ENCODE data around the gene CYP1A2. TPM values are rescaled to one million over a fixed set of nuclear protein-coding genes. Genes with fewer than 3 reads are reported as not detected.

The CYP1A2 gene
- total and polyA plus RNA-seq, 2 donors (not counting 1 experiment from before 2014, with no cell fraction given), result not detected

- no peak for TF ChIP-seq CTCF (IDR thresholded peaks at IDR 0.05)
- TF ChIP-seq EZH2 (IDR thresholded peaks at IDR 0.05; ENCODE audit: borderline replicate concordance, insufficient read depth, low read depth, low read length, poor library complexity, severe bottlenecking), result no peak
- H3K4me1 ChIP-seq (ENCODE audit: control insufficient read depth in 2 of 2, insufficient read depth in 2 of 2, low read length in 2 of 2), result no peaks in the 10 kb centered on the region
- no peaks in the 10 kb centered on the region for H3K9me3 ChIP-seq (ENCODE audit: control extremely low read depth in 1 of 3, control insufficient read depth in 2 of 3, insufficient read depth in 1 of 3, low read length in 2 of 3)
- CTCF ChIA-PET, result interaction anchor here (1.2 kb wide), 1 partner anchor 10 kb away, joined by 3 read pairs; no protein-coding TSS in a partner anchor
- Mint-ChIP-seq H3K9me3 (ENCODE audit: insufficient read depth) (no peaks in the 10 kb centered on the region), H3K27ac (no peak overlapping the region), H3K4me3 (no peak overlapping the region), H3K4me1 (no peaks in the 10 kb centered on the region), H3K27me3 (peaks cover 16% of the 10 kb centered on the region)
- intact Hi-C loops (cut with micrococcal nuclease), result no loop called here
- POLR2A ChIA-PET, result no interaction called here
- no peak overlapping the region for H3K4me3 ChIP-seq (ENCODE audit: control extremely low read depth in 1 of 5, extremely low read depth in 1 of 5, insufficient read depth in 1 of 5, low read depth in 2 of 5, low read length in 4 of 5)
- H3K79me2 ChIP-seq (ENCODE audit: control insufficient read depth, insufficient read depth, low read length), result no peaks in the 10 kb centered on the region
- H4K20me1 ChIP-seq (ENCODE audit: control insufficient read depth, insufficient read depth, low read length, poor library complexity, severe bottlenecking), result no peaks in the 10 kb centered on the region
- H2AFZ ChIP-seq (ENCODE audit: insufficient read depth, low read depth, low read length, poor library complexity, severe bottlenecking), result no peak overlapping the region
- no peak overlapping the region for H3K4me2 ChIP-seq (replicated peaks; ENCODE audit: low read depth, low read length, poor library complexity, severe bottlenecking)
- no peak overlapping the region for H3K9ac ChIP-seq (ENCODE audit: low read length)
- H3K36me3 ChIP-seq (replicated peaks in 1 of 2; ENCODE audit: control extremely low read depth in 1 of 2, control insufficient read depth in 1 of 2, extremely low read depth in 1 of 2, insufficient read depth in 2 of 2, low read length in 1 of 2), result no peaks in the 10 kb centered on the region
- no peaks in the 10 kb centered on the region for H3K27me3 ChIP-seq (replicated peaks in 1 of 4; ENCODE audit: control extremely low read depth in 1 of 4, control insufficient read depth in 3 of 4, insufficient read depth in 4 of 4, low read length in 3 of 4)
- ATAC-seq (ENCODE audit: low read depth) (no peak), DNase-seq (no peak)
- no peak overlapping the region for H3K27ac ChIP-seq (ENCODE audit: low read length in 2 of 2)
- WGBS (ENCODE audit: insufficient coverage), result 93% methylated on average over 8 of the region's 8 CpGs
These were observed 3.4 kb downstream of the CYP1A2 start for GRCh38 chr15:74752011-74752410.

DNA sequence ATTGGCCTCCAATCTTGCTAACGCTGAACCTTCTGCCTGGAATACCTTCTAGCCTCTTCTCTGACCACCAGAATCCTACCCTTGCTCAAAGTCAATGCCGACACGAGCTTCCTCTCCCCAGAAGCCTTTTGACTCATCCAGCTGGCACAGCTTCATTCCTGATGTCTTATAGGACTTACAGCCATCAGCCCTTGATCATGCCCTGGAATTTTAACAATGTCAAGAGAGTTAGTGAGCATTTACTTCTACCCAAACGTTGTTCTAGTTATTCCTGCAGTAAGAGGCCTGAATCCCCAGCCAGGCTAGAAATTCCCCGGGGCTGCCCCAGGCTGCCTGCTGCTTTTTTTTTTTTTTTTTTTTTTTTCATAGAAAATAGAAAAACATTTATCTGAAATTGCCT, 3.9 kb downstream of the CYP1A2 start:
- Histone ChIP-seq H3K9me3 (ENCODE audit: control extremely low read depth in 1 of 3, control insufficient read depth in 2 of 3, insufficient read depth in 1 of 3, low read length in 2 of 3) (no peaks in the 10 kb centered on the region), H3K4me3 (ENCODE audit: control extremely low read depth in 1 of 5, extremely low read depth in 1 of 5, insufficient read depth in 1 of 5, low read depth in 2 of 5, low read length in 4 of 5) (no peak overlapping the region), H3K27ac (ENCODE audit: low read length in 2 of 2) (no peak overlapping the region), H3K4me2 (replicated peaks; ENCODE audit: low read depth, low read length, poor library complexity, severe bottlenecking) (no peak overlapping the region), H3K4me1 (ENCODE audit: control insufficient read depth in 2 of 2, insufficient read depth in 2 of 2, low read length in 2 of 2) (no peaks in the 10 kb centered on the region), H4K20me1 (ENCODE audit: control insufficient read depth, insufficient read depth, low read length, poor library complexity, severe bottlenecking) (no peaks in the 10 kb centered on the region), H3K9ac (ENCODE audit: low read length) (no peak overlapping the region), H3K79me2 (ENCODE audit: control insufficient read depth, insufficient read depth, low read length) (no peaks in the 10 kb centered on the region), H3K27me3 (replicated peaks in 1 of 4; ENCODE audit: control extremely low read depth in 1 of 4, control insufficient read depth in 3 of 4, insufficient read depth in 4 of 4, low read length in 3 of 4) (no peaks in the 10 kb centered on the region), H3K36me3 (replicated peaks in 1 of 2; ENCODE audit: control extremely low read depth in 1 of 2, control insufficient read depth in 1 of 2, extremely low read depth in 1 of 2, insufficient read depth in 2 of 2, low read length in 1 of 2) (no peaks in the 10 kb centered on the region), H2AFZ (ENCODE audit: insufficient read depth, low read depth, low read length, poor library complexity, severe bottlenecking) (no peak overlapping the region)
- ChIA-PET POLR2A (no interaction called here), CTCF (interaction anchor here (1.2 kb wide), 1 partner anchor 11 kb away, joined by 3 read pairs; no protein-coding TSS in a partner anchor)
- WGBS (ENCODE audit: insufficient coverage), result 89% methylated on average over 3 of the region's 5 CpGs
- H3K4me1 Mint-ChIP-seq, result no peaks in the 10 kb centered on the region
- no peak for ATAC-seq (ENCODE audit: low read depth)
- H3K9me3 Mint-ChIP-seq (ENCODE audit: insufficient read depth), result no peaks in the 10 kb centered on the region
- no peak for TF ChIP-seq CTCF (IDR thresholded peaks at IDR 0.05)
- no peak for TF ChIP-seq EZH2 (IDR thresholded peaks at IDR 0.05; ENCODE audit: borderline replicate concordance, insufficient read depth, low read depth, low read length, poor library complexity, severe bottlenecking)
- H3K27me3 Mint-ChIP-seq, result peaks cover 16% of the 10 kb centered on the region
- no peak overlapping the region for H3K27ac Mint-ChIP-seq
- intact Hi-C loops (cut with micrococcal nuclease), result no loop called here
- H3K4me3 Mint-ChIP-seq, result no peak overlapping the region
- DNase-seq, result no peak
